Ovary (tissue), 3 donors: ENCODE results near the gene GPHN.

Experiments used
- CTCF ChIP-seq, 3 donors: fragments of 450-650 bp in 2 of 3; fragments of 200-600 bp in 1 of 3; IDR thresholded peaks; one replicate each; pipeline versions ENCODE4 v1.5.1 to v1.8.0; 2016 to 2022; ENCODE audit warnings: antibody characterized with exemption in 3 of 3, mild to moderate bottlenecking in 1 of 3
- EP300 ChIP-seq: sonication (generic); formaldehyde crosslinking; IDR thresholded peaks from one replicate; pipeline ENCODE4 v1.6.1; 2017; ENCODE audit warnings: antibody characterized with exemption
- POLR2A ChIP-seq: fragments of 450-650 bp; IDR thresholded peaks from one replicate; pipeline ENCODE4 v1.6.1; 2017; ENCODE audit warnings: antibody characterized with exemption, mild to moderate bottlenecking, moderate library complexity
- donor health status: DM: no; HTN: no; CAD: no.

- no peak for TF ChIP-seq CTCF (IDR thresholded peaks at IDR 0.05)
- no peak for TF ChIP-seq EP300
- no peak for TF ChIP-seq POLR2A
Measured at GRCh38 chr14:66543996-66544395, 36.0 kb downstream of the GPHN start.
